NCI-H128 (cell line): ENCODE measurements around the gene DNTT.

Source experiments
- DNase-seq: peaks from one replicate; lab custom pipeline; 2025; ENCODE audit not compliant: unreplicated experiment; lab: John Stamatoyannopoulos, UW

Gene DNTT

GRCh38 chr10:96374985-96375830, 71.0 kb downstream of the DNTT start:
- DNase-seq: peak; percentile 69

- DNase-seq: no peak
Measured at GRCh38 chr10:96376483-96376882, 72.2 kb downstream of the DNTT start.

GRCh38 chr10:96377816-96378294, 73.6 kb downstream of the DNTT start:
- DNase-seq: no peak

DNA sequence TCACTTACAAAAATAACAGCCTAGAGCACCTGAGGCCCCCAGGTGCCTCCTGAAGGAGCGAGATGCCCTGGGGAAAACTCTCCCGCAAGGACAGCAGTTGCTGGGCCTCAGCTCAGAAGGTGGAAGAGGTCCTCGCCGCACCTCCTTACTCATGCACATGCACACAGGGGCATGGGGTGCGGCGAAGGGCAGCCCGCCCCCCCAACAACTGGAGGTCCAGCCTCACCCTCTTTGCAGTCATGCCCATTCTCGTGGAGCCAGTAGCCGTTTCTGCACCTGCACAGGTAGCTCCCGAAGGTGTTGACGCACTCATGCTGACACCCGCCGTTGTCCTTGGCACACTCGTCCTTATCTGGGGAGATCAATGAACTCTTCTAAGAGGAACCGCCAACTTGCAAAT, 74.5 kb downstream of the DNTT start:
- DNase-seq: no peak

- DNase-seq: no peak
Measured at GRCh38 chr10:96379758-96380157, 75.5 kb downstream of the DNTT start.

GRCh38 chr10:96380821-96381220, 76.6 kb downstream of the DNTT start:
- DNase-seq: no peak

- DNase-seq: no peak
Measured at GRCh38 chr10:96384506-96384905, 80.3 kb downstream of the DNTT start.

DNA sequence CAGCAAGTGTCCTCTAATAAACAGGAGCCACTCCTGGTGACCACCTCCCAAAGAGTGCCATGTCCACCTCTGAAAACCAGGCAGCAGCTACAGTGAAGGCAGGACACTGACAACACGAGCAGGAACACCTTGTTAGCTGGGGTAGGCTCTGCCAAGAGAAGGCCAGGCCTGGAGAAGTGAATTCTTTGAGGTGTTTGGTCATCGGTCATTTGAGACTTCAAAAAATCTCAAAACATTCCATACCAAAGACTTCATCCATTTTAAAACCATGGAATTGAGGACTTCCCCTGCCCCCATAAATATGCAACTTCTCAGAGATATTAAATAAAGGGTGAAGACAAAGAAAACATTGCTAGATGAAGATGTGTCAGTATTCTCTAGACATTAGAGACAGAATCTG, 82.9 kb downstream of the DNTT start:
- DNase-seq: no peak

DNA sequence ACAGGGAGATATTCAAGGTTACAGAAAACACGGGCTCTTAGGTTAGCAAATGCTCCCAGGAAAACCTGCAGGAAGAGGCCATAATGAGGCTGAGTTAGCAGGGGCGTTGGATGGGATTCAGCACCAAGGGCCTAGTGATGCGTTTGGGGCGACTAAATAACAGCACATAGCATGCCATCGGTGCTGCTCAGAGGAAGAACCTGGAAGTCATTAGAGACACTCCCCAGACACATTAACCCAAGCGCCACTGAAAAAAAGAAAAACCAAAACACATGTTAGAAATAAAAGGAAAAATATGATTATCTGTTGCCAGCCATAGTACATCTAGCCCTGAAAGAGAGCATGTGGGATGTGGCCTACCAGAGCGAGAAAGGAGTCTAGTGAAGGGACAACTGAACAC, 83.4 kb downstream of the DNTT start:
- no peak for DNase-seq
